GM19043 (cell line): ENCODE results near the gene SDR39U1.
A peak's percentile ranks its signal among the peaks of the same experiment; 100 is the strongest.

Experiments
- ATAC-seq: cut with Tn5 transposase; IDR thresholded peaks from one replicate; pipeline ENCODE4 v1.9.1; 2021; ENCODE audit warnings: low read depth; ENCODE audit not compliant: unreplicated experiment

SDR39U1 gene

DNA sequence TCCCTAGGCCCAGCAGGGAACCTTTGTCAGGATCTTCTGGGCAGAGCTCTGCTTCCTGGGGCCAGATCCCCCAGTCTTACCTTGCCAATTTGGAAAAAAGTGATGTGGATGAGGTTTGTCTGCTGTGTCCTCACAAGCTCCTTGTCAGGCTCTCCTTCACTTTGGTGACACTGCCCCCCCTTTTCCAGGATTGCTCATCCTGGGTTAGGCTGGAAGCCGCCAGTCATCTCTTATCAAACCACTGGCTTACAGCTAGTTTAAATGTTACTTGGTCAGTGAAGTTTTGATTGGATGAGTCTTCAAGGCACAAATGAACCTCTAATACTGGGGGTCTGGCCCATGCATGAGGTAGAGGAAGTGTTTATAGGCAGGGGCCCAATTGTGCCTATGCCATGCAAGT, 28.5 kb downstream of the SDR39U1 start:
- ATAC-seq, result no peak

DNA sequence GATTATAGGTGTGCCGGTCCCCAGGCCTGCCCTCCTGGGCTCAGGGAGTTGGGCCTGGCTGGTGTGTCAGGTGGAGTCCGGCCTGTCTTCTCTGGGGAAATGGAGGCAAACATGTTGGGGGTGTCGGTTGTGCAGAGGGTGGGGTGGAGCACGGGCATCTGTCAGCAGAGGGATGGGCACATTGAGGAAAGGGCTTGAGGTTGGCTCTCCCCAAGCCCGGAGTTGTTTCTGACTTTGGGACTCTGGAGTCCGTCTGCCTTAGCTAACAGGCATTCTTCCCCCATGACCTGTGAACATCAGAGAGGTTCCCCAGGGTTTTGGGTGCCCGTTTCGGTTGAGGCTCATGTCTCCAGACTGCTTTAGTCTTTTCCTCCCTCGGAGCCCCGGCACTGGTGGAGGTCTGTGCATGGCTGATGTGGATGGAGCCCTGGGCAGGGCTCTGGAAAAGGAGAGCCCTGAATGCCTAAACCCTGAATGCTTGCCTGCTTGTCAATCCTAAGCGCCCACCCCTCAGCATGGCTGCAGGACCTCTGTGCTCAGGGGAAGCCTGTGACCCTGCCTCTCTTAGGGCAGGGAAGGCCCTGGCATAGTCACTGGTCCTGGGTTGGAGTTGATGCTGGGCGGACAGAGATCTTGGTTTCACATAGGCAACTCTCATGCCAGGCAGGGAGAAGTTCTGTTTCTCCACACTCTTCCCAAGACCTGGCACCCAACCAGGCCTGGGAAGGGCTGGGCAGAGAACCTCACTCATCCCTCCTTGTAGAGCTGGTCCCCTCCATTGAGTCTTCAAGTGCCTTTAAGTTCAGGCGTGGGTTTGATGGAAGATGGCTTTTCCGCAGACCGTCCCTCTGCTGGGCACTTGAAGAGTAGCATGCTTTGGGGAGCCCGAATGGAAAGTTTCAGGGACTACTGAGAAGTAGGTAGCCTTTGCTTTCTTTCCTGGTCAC, 30.9 kb downstream of the SDR39U1 start:
- ATAC-seq, result no peak

DNA sequence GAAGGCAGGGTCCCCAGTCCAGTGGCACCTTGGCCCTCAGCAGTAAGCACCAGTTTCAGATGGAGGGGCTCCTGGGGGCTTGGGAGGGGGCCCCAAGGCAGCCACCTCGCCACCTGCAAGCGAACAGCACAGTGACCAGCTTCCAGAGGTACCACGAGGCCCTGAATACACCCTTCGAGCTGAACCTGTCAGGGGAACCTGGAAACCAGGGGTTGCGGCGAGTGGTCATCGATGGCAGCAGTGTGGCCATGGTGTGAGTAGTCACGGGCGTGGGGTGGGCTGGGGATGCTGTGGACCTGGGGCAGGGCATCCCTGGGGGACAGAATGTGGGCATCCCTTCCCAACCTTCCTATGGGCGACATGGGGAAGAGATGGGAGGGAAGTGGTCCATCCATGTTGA, 32.6 kb downstream of the SDR39U1 start:
- ATAC-seq, result no peak

DNA sequence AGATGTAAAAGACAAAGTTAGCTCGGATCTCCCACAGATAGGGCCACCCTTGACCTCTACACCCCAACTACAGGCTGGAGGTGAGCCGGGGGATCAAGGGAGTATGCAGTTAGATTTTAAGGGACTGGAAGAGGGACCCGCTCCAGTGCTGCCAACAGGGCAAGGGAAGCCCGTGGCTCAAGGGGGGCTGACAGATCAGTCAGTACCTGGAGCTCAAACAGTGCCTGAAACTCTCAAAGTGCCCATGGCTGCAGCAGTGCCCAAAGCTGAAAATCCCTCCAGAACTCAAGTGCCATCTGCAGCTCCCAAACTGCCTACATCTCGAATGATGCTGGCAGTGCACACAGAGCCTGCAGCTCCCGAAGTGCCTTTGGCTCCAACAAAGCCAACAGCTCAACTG, 33.4 kb downstream of the SDR39U1 start:
- ATAC-seq, result no peak

DNA sequence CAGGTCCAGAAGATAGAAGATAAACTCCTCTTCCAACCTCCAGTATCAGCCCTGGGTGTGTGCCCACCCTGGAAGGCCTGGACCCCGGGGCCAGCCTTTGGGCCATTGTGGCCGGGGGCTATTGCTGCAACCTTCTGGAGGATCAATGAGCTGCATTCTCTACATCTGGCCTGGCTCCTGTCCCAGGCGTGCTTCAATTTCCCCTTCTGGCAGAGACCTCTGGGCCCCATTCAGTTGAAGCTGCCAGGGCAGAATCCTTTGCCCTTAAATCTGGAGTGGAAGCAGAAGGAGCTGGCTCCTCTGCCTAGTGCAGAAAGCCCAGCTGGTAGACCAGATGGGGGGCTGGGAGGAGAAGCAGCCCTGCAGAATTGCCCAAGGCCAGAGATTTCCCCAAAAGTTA, 33.8 kb downstream of the SDR39U1 start:
- no peak for ATAC-seq

DNA sequence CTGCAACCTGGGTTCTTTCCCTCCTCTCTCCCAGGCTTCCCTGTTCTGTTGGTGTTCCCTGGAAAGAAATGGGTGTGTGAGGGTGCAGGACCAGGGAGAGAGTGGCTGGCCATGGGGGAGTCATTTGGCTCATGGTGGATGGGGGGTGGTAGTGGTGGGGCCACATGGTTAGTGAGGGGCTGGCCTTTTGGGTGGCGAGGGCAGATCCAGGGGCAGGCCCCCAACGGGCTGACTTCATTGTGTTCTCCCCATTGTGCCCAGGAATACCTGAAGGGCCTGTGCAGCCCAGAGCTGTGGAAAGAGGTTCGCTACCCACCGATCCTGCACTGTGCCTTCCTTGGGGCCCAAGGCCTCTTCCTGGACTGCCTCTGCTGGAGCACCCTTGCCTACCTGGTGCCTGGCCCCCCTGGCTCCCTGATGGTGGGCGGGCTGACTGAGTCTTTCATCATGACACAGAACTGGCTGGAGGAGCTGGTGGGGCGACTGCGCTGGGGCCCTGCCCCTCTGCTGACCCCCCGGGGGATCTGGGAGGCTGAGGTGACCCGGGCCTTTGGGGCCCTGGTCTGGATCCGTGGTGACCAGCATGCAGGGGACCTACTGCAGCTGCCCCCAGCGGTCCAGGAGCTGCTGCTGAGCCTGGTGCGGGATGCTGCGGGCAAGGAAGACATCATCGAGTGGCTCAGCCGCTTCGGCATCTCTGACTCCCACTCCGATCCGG, 34.8 kb downstream of the SDR39U1 start:
- no peak for ATAC-seq

DNA sequence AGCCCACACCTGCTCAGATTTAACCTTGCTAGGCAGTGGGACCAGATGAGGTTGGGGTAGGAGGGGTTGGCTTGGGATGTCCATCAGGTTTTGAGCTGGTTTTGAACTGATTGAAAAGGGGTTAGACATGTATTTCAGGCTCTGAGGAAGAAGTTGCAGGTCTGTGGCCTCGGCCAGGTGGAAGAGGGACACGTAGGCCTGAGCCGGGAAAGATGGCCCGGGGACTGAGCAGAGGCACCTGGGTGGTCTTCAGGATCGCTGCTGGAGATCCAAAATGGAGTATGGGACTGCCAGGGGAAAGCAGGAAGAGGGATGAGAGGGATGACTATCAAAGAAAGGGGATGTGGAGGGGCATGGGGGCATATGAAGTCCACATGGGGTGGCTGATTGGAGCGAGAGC, 36.2 kb downstream of the SDR39U1 start:
- no peak for ATAC-seq

DNA sequence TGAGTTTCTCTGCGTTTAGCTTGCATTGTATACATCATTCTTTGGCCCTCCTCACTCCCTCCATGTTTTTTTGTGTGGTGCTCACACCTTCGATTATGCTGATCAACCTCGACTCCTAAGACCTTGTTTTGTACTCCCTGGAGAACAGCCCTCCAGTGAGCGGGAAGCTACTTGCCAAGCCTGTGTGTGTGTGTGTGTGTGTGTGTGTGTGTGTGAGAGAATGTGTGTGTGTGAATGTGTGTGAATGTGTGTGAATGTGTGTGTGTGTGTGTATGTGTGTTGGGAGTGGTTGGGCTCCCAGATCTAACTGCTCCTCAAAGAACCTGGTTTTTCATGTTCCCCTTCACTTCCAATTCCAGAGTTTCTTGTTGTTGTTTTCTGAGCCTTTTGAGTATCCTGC, 37.8 kb downstream of the SDR39U1 start:
- ATAC-seq, result no peak

DNA sequence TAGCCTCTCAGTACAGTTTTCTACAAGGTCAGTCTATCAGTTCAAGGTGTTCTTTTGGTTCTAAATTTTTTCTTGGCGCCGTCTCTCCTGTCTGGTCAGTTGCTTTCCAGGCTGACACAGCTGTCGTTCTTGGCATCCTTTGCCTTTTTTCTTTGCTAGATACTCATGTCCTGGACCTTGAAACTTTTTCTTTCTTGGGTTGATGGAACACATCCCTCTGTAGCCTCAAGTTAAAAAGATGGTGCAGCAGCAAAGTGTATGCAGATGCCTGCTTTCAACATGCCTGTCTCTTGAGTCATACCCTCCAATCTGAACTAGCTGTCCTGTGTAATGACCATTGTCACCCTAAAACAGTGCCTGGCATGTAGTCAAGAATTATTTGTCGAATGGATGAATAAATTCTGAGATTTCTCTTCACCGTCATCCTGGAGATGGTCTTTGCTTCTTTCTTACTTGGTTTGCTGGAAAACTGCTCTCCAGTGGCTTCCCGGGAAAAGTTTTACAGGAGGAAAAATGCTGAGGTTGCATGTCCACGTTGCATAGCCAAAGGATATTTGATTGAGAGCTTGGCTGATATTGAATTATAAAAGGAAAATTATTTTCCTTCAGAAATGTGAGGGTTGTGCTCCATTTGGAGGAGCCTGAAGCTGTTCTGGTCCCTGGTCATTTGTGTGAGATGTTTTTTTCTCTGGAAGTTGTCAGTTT, 39.1 kb downstream of the SDR39U1 start:
- ATAC-seq, result no peak

DNA sequence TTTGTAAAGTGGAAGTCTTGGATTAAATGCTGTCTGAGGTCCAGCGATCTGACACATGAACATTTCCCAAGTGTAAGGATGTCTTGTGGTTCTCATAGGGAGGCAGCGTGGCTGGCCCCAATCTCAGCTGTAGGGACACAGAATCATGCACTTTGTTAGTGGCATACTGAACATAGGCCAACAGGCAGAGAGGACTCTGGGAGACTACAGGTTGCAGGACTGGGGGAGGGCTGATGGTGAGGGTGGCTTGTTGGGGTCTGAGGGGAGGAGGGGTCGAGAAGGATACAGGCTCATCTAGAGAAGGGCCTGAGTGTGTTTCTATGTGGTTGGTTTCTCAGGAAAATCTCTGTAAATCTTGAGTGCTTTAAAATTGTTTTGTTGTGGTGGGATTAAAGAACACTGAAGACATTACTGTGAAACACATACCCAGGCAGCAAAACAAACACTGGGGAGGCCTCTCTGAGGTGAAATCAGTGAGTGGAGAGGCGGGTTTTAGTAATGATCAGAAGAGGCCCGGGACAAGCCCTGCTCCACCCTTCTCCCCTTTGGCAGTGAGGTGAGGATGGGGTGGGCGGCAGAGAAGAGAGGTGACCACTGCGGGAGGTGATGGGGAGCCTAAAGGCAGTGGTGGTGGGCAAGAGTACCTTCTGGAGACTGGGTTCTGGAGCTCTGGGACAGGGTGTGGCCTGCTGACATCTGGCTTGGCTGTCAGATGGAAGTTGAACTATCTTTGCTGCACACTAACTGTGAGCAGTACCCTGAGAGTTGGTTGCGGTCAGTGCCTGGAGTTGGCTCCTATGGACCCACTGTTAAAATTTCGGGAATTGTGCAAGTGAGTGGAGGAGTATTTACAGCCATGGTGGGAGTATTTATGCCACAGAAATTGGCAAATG, 40.5 kb downstream of the SDR39U1 start:
- no peak for ATAC-seq

DNA sequence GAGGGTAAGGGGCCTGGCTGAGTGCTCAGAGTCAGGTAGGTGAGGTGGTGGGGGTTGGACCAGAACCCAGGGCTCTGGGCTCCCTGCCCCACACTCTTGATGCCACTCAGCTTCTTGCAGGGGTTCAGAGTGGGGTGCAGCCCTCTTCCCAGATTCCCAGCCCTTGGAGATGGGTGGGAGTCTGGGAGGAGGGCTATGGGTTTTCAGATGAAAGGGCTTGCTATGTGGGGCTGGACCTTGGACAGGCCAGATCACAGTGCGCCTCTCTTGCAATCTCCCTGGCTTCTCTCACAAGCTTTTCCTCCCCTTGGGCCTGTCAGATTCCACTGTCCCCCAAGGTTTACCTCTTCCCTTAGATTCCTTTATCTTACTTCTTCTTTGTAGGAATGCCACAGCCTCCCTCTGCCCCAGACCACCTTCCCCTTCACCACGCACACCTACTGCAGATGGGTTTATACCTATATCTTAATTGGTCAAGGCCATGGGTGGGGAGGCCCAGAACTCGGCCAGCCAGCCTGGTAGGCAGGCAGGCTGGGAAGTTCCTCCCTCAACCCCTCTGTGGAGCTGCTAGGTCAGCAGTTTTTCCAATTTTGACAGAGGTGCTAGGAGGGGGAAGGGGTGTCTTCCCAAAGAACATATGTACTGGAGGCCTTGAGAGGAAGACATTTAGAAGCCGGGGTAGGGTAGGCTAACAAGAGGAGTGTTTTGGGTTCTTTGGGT, 42.4 kb downstream of the SDR39U1 start:
- ATAC-seq, result no peak

DNA sequence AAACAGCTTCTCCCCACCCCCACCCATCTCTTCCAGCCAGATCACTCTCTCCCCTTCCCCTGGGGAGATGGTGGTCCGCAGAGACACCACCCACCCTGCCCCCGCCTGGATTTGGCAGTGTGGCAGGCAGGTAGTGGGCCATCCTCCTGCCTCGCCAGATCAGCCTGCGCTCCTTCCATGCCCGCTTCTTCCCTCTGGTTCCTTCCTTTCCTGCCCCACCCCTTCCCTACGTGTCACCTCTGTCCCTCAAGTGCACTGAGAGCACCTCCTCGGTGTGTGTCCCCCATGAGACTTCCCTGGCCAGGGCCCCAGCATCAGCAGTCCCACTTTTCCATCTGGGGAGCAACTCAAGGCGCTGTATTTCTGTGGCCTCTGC, 43.1 kb downstream of the SDR39U1 start:
- peak; percentile 15 for ATAC-seq

DNA sequence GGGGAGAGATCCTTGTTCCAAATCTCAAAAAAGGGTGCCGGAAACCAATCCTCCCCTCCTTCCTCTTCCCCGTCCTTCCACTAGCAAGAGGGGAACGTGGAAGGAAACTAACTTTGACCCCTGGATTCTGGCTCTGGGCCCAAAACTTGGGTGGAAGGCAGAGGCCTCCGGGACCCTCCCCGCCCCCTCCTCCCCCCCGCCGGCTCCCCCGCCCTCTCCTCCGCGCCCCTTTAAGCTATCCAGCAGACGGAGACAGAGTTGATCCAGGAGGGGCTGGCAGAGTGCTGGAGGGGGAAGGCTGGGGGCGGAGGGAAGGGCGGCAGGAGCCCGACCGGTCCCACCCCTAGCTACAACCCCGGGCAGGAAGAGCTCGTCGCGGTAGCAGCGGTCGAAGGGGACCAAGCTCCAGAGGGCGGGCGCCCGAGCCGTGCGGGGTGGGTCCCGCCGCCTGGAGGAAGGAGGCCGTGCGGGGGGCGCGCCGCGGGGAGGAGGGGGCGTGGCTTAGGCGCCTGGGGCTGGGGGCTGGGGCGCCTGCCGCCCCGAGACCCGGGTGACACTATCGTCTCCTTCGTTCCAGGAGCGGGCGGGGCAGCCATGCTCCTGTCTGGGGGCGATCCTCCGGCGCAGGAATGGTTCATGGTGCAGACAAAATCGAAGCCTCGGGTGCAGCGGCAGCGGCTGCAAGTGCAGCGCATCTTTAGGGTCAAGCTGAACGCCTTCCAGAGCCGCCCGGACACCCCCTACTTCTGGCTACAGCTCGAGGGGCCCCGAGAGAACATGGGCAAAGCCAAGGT, 43.7 kb downstream of the SDR39U1 start, which contains the start of gene NYNRIN:
NYNRIN (plus strand) TSS at position 351 of the 794 bp plus-strand sequence; CDS start at position 595, 244 bp downstream.
- ATAC-seq, result peak; percentile 59

DNA sequence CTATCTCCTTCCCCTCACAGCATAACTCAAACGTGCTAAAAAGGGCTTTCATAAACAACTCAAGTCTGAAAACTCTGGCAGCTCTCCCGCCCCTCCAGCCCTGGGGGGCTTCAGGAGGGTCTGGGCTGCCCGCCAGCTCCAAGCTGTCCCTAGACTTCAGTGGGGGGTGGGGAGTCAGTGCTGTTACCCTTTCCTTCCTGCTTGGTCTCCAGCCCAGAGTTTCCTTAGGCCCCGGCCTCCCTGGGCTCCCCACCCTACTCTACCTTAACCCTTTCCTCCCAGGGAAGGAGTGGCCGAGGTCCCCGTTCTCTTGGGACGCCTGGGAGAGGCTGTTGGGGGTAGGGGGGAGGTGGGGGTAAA, 44.3 kb downstream of the SDR39U1 start:
- ATAC-seq, result no peak

DNA sequence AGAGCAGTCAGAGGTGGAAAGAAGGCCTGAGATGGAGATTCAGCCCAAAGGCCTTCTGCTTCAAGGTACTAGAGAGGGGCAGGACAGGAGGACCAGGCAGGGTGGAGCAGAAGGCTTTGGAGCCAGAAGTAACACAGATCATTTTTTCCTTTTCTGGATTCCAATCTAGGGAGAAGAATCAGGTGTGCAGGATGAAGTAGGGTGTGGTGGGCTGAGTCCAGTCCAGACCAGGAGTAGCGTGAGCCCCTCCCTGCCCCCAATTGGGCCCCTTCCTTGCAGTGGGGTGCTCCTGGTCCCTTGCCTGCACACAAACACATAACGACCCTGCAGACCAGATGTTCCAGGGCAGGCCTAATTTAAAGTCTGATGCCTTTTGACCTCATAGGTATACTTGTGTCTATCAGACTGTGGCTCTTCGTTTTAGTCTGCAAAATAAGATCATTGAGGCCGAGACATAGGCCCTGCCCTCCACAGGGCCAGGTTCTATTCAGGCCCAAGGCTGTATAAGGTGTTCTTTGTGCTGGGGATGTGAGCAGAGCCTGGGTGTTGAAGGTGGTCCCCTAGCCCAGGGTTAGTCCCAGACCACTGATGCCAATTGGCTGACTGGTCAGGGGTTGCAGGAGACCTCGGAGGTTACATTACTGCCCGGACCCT, 44.8 kb downstream of the SDR39U1 start:
- ATAC-seq, result no peak

DNA sequence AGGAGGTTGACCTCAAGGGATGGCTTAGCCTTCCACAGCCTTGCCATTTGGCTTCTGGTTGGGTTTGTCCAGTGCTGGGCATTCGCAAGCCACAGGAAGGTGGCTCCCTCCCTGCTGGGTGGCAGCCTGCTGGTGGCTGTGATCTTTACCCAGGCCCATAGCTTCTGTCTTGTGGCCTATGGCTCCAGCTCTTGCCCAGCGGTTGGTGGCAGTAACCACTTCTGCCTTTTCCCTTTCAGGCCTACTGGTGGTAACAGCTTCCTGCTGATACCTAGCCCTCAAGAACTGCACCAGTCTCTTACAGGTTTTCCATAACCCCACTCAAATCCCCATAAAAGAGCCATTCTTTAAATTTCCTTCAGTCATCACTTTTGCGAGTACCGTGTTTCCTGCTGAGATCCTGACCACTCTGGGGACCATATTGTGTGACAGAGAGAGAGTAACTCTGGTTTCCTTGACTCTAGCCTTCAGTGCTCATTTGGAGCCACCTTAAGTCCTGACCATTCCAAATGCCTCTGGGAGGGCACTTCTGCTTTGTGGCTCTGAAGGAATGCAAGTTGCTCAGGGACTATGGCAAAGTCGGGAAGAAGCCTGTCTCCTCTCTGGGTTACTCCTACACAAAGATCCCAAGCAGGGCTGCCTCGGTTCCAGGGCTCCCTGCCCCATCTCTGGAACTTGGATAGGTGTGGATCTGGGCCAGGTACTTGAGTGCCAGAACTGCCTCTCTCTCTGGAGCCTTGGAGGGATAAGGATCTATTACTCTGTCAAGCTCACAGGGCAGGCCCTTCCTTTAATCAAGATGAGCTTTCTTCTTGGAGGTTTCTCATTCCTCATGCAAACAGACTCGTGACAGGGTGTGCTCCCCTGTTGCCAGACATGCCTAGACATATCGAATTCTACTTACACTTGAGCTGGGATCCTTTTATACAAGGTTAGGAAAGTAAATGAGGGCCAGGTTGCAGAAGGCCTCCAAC, 46.7 kb downstream of the SDR39U1 start:
- ATAC-seq, result no peak

DNA sequence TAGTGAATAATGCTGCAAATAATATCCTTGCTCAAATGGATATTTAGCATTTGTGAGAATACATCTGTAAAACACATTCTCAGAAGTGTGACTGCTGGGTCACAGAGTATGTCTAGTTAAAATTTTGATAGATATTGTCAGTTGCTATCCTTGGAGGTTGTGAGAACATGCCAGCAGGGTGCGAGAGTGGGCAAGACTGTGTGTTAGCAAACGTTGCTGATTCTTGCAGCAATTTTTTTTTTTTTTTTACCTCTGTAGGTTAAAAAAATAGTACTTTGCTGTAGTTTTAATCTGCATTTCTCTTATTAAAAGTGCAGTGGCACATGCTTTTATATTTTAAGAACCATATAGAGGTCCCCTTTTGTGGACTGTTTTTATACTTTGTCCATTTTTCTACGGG, 48.3 kb downstream of the SDR39U1 start:
- ATAC-seq, result no peak
